ENCODE results near the gene RTTN. TPM values are rescaled to one million over a fixed set of nuclear protein-coding genes. Genes with fewer than 3 reads are reported as not detected.

RTTN gene
- total RNA-seq, 1 donor from 2014 or later, result 12.1 TPM

GRCh38 chr18:69995774-69996173 lies 209.7 kb downstream of the RTTN start:
- TF ChIP-seq CTCF (conservative IDR thresholded peaks at IDR 0.05; ENCODE audit: low read depth, low read length), result no peak
- H3K4me3 ChIP-seq (ENCODE audit: low read depth, low read length), result no peak overlapping the region
- no peak for DNase-seq (ENCODE audit: low read depth)

- TF ChIP-seq CTCF (conservative IDR thresholded peaks at IDR 0.05; ENCODE audit: low read depth, low read length), result no peak
- H3K4me3 ChIP-seq (ENCODE audit: low read depth, low read length), result no peak overlapping the region
- DNase-seq (ENCODE audit: low read depth), result peak; percentile 35
Observed at GRCh38 chr18:69992776-69993175, 212.7 kb downstream of the RTTN start.

GRCh38 chr18:69987870-69988269 lies 217.6 kb downstream of the RTTN start:
- no peak for DNase-seq (ENCODE audit: low read depth)
- H3K4me3 ChIP-seq (ENCODE audit: low read depth, low read length), result no peak overlapping the region
- TF ChIP-seq CTCF (conservative IDR thresholded peaks at IDR 0.05; ENCODE audit: low read depth, low read length), result no peak

DNA sequence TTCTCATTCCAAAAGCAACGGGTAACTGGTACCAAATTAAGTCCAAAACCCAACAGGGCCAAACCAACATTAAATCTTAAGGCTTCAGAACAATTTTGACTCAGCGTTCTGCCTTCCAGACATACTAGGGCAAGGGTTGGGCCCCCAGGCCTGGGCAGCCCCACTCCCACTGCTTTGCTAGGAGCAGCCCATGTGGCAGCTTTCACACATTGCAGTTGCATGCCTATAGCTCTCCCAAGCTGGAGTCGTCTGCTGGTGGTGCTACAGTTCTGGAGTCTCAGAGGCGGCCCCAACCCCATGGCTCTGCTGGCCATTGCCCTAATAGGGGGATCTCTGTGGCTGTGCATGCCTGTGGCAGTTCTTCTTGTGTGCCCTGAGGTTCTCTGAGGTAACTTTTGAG lies 220.2 kb downstream of the RTTN start:
- no peak for DNase-seq (ENCODE audit: low read depth)
- no peak for TF ChIP-seq CTCF (conservative IDR thresholded peaks at IDR 0.05; ENCODE audit: low read depth, low read length)

DNA sequence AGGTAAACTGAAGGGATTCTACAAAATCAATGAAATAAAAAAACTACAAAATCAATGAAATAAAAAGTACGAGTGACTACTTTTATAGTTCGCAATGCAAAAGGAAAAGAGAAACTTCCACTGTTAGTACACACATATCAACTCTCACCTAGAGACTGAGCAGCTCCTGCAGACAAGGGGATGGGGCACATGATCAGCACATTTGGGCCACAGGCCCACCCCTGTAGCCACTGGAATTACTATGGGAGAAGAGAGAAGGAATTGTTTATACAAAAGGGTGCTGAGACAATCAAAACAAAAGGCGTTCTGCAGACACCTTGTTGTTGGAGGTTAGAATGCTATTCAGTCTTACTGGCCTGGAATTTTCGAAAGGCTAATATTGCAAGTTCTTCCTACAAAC lies 223.1 kb downstream of the RTTN start:
- no peak for TF ChIP-seq CTCF (conservative IDR thresholded peaks at IDR 0.05; ENCODE audit: low read depth, low read length)
- DNase-seq (ENCODE audit: low read depth), result no peak
- H3K4me3 ChIP-seq (ENCODE audit: low read depth, low read length), result no peak overlapping the region

More for the DNA sequence above, 220.2 kb downstream of the RTTN start:
- H3K4me3 ChIP-seq (ENCODE audit: low read depth, low read length), result no peak overlapping the region

DNA sequence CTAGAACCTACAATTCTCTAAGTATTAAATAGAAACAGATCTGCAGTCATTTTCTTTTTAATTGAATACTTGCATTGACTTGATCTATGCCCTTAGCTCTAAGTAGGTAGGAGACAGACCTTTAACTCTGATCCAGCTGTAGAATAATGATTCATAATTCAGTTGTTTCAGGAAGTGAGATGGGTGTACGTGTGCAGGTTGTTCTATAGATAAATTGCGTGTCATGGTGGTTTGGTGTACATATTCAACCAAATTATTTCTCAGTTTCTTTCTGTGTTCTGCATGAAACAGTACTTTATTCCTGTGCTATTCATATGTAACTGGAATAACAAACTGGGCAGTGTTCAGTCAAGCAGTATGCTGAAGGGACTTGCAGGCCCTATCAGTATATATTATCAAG lies 223.5 kb downstream of the RTTN start:
- no peak overlapping the region for H3K4me3 ChIP-seq (ENCODE audit: low read depth, low read length)
- no peak for TF ChIP-seq CTCF (conservative IDR thresholded peaks at IDR 0.05; ENCODE audit: low read depth, low read length)
- DNase-seq (ENCODE audit: low read depth), result no peak

DNA sequence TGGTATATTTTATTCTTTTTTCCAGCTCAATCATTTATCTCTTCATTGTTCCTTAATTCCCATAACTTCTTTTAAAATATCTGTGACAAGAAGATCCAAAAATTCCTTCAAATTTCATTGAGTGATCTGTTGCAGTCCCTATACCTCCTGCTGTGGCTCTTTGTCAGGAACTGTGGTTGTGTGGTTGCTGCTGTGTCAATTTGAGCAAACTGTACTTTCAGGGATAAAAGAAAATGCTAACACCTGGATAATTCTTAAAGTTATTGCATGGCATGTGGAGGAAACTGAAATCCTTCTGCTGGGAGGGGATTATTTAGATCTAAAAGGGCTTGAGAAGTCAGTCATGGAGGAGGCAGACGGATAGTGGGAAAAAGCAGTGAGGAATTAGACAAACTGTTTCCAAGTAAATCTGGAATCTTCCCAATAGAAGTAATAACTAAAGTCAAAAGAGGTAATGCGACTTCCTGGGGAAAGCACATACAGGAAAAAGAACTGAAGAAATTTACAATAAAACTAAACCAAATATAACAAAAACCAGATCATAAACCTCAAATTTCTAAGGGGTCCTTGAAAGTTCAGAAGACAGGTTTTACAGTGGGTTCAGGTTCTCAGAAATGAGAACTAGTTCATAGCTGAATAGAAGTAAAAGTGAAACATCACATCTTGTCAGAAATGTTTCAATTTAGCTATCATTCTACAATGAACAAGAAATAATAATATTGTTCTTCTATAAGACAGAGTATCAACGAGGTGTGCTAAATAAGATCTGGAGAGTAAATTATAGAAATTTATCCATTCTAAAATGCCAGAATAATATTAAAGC lies 224.3 kb downstream of the RTTN start:
- no peak for DNase-seq (ENCODE audit: low read depth)
- H3K4me3 ChIP-seq (ENCODE audit: low read depth, low read length), result no peak overlapping the region
- TF ChIP-seq CTCF (conservative IDR thresholded peaks at IDR 0.05; ENCODE audit: low read depth, low read length), result no peak

Measured in epithelial cell of proximal tubule (primary cell).